ENCODE measurements around the gene REXO1. TPM values are rescaled to one million over a fixed set of nuclear protein-coding genes. Genes with fewer than 3 reads are reported as not detected.
A peak's percentile ranks its signal among the peaks of the same experiment; 100 is the strongest.

The REXO1 gene
- total and polyA plus RNA-seq, 9 of the 15 experiments (the other 6 are each of a cell fraction or from before 2014, with no cell fraction given), result 0.04 to 63.3 (median 15.8) TPM

GRCh38 chr19:1848399-1849131 is at the start of gene REXO1 (continued):
- TF ChIP-seq CCNT2 (IDR thresholded peaks at IDR 0.05; ENCODE audit: borderline replicate concordance, extremely low read depth, insufficient read length, low read depth, low read length) (peak; percentile 74), FOSL1 (tag; conservative IDR thresholded peaks at IDR 0.05) (peak; percentile 57; the same call in 1 of the 2 replicates), TEAD4 (IDR thresholded peaks at IDR 0.05; ENCODE audit: low read length) (no peak; the same call in 1 of the 2 replicates), TEAD4 (CRISPR knock-in tag; IDR thresholded peaks at IDR 0.05; ENCODE audit: borderline replicate concordance) (no peak), ZBTB34 (CRISPR knock-in tag; IDR thresholded peaks at IDR 0.05) (no peak), FOS (IDR thresholded peaks at IDR 0.05; ENCODE audit: extremely low read depth, insufficient read length) (no peak), MEF2D (tag; conservative IDR thresholded peaks at IDR 0.05; ENCODE audit: low read depth) (no peak), PPARD (CRISPR knock-in tag; IDR thresholded peaks at IDR 0.05) (no peak), RAD51 (IDR thresholded peaks at IDR 0.05; ENCODE audit: borderline replicate concordance, low read depth) (no peak), ZNF282 (CRISPR knock-in tag; IDR thresholded peaks at IDR 0.05) (no peak), CBX3 (IDR thresholded peaks at IDR 0.05; ENCODE audit: borderline replicate concordance in 1 of 2, low read length in 2 of 2) (no peak), RREB1 (CRISPR knock-in tag; IDR thresholded peaks at IDR 0.05) (no peak), GTF2E2 (tag; IDR thresholded peaks at IDR 0.05) (peak; percentile 88; the same call in 1 of the 2 replicates), PURB (CRISPR knock-in tag; IDR thresholded peaks at IDR 0.05; ENCODE audit: low read depth) (no peak)
- TF ChIP-seq, protein P1, sequence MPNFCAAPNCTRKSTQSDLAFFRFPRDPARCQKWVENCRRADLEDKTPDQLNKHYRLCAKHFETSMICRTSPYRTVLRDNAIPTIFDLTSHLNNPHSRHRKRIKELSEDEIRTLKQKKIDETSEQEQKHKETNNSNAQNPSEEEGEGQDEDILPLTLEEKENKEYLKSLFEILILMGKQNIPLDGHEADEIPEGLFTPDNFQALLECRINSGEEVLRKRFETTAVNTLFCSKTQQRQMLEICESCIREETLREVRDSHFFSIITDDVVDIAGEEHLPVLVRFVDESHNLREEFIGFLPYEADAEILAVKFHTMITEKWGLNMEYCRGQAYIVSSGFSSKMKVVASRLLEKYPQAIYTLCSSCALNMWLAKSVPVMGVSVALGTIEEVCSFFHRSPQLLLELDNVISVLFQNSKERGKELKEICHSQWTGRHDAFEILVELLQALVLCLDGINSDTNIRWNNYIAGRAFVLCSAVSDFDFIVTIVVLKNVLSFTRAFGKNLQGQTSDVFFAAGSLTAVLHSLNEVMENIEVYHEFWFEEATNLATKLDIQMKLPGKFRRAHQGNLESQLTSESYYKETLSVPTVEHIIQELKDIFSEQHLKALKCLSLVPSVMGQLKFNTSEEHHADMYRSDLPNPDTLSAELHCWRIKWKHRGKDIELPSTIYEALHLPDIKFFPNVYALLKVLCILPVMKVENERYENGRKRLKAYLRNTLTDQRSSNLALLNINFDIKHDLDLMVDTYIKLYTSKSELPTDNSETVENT (CRISPR knock-in tag; IDR thresholded peaks at IDR 0.05), result peak; percentile 57; the same call in 1 of the 2 replicates
- TF ChIP-seq, protein P2, sequence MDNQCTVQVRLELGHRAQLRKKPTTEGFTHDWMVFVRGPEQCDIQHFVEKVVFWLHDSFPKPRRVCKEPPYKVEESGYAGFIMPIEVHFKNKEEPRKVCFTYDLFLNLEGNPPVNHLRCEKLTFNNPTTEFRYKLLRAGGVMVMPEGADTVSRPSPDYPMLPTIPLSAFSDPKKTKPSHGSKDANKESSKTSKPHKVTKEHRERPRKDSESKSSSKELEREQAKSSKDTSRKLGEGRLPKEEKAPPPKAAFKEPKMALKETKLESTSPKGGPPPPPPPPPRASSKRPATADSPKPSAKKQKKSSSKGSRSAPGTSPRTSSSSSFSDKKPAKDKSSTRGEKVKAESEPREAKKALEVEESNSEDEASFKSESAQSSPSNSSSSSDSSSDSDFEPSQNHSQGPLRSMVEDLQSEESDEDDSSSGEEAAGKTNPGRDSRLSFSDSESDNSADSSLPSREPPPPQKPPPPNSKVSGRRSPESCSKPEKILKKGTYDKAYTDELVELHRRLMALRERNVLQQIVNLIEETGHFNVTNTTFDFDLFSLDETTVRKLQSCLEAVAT (IDR thresholded peaks at IDR 0.05), result 0 out of 4 replicates have a peak, but pooled peaks of 1 of the 2 experiments have one; percentile 25

Data from K562 (cell line).